ENCODE results near the gene MTM1.

MTM1 gene

GRCh38 chrX:150542846-150543229, 25.6 kb upstream of the MTM1 start:
- TF ChIP-seq CTCF (IDR thresholded peaks at IDR 0.05; ENCODE audit: borderline replicate concordance, control extremely low read depth, extremely low read depth, insufficient read depth, missing control alignments): no peak
- in situ Hi-C loops (cut with MboI; ENCODE audit: low sequenced_read_pairs, unreplicated experiment): no loop called here
- DNase-seq (ENCODE audit: low spot score): peak; percentile 48

- in situ Hi-C loops (cut with MboI; ENCODE audit: low sequenced_read_pairs, unreplicated experiment): no loop called here
- DNase-seq (ENCODE audit: low spot score): peak; percentile 58
- TF ChIP-seq CTCF (IDR thresholded peaks at IDR 0.05; ENCODE audit: borderline replicate concordance, control extremely low read depth, extremely low read depth, insufficient read depth, missing control alignments): peak; percentile 0
Measured at GRCh38 chrX:150543230-150544155, 24.9 kb upstream of the MTM1 start.

GRCh38 chrX:150544222-150544787, 24.1 kb upstream of the MTM1 start:
- DNase-seq (ENCODE audit: low spot score): peak; percentile 41
- TF ChIP-seq CTCF (IDR thresholded peaks at IDR 0.05; ENCODE audit: borderline replicate concordance, control extremely low read depth, extremely low read depth, insufficient read depth, missing control alignments): no peak
- in situ Hi-C loops (cut with MboI; ENCODE audit: low sequenced_read_pairs, unreplicated experiment): no loop called here

- no peak for TF ChIP-seq CTCF (IDR thresholded peaks at IDR 0.05; ENCODE audit: borderline replicate concordance, control extremely low read depth, extremely low read depth, insufficient read depth, missing control alignments)
- in situ Hi-C loops (cut with MboI; ENCODE audit: low sequenced_read_pairs, unreplicated experiment): no loop called here
- DNase-seq (ENCODE audit: low spot score): no peak
Measured at GRCh38 chrX:150544835-150545770, 23.3 kb upstream of the MTM1 start.

- in situ Hi-C loops (cut with MboI; ENCODE audit: low sequenced_read_pairs, unreplicated experiment): no loop called here
- no peak for DNase-seq (ENCODE audit: low spot score)
- no peak for TF ChIP-seq CTCF (IDR thresholded peaks at IDR 0.05; ENCODE audit: borderline replicate concordance, control extremely low read depth, extremely low read depth, insufficient read depth, missing control alignments)
Measured at GRCh38 chrX:150546711-150547153, 21.7 kb upstream of the MTM1 start.
